ENCODE results near the gene RPLP2.

RPLP2 gene

DNA sequence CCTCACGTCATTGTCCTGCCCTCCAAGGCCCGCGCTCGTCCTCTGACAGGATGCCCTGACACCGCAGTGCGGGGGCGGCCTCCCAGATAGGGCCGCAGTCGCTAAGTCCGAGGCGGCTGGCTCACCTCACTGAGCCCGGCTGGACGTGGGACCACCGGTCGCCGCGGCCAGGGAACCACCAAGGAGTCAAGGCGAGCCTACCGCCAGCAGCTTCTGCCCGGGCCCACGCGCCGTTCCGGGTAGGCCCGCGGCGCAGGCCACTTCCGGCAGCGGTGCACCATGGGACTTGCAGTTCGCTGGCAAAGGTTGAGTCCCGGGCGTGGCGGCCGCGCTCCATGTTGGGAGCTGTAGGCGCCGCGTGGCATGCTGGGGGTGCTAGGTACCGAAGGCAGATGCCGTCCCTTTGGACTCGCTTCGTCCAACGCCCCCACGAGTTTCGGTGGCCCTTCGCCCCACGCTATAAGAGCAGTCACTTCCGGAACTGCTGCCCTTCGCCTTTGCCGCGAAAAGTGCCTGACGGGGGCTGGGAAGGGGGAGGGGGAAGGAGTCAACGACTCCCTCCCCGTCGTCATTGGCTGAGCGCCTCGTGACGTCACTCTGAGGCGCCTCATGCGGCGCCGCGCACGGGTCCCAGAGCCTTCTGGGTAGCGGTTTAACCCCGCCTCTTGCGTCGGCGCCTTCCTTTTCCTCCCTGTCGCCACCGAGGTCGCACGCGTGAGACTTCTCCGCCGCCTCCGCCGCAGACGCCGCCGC, at the start of gene RPLP2:
RPLP2 (plus strand) TSS at position 681 of the 753 bp plus-strand sequence. CDS start 268 bp downstream, outside the sequence.
- peak; percentile 93 for DNase-seq (ENCODE audit: low read depth)

DNA sequence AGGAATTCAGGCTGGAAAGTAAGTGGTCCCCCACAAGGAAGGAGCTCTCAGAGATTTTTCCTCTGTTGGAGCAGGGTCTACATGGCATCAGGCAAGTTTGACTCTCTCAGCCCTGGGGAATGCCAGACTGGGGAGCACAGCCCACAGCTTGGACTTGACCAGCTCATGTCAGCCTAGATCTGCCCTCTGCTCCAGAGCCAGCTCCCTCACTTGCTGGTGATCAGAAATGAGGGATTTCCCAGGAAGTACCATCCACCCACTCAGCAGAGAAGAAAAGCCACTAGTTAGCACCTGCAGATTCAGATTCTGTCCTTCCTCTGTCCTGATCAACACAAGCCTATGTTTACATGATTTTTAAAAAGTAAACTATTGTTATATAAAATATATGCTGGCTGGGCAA, 49.5 kb upstream of the RPLP2 start:
- no peak for DNase-seq (ENCODE audit: low read depth)

DNA sequence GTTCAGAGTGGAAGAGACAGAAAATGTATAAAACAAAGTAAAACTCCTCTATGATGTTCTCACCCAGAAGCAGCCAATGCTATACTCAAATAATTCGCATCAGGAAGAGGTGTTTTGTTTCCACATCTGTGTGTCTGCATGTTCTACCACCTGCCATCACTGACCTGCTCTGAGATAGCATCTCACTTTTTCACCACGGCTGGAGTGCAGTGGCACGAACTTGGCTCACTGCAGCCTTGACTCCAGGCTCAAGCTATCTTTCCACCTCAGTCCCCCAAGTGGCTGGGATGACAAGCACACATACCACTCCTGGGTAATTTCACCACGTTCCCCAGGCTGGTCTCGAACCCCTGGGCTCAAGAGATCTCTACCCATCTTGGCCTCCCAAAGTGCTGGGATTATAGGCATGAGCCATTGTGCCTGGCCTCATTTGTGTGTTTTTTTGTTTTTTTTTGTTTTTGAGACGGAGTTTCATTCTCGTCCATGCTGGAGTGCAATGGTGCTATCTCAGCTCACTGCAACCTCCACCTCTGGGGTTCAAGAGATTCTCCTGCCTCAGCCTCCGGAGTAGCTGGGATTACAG, 48.1 kb upstream of the RPLP2 start:
- DNase-seq (ENCODE audit: low read depth), result no peak

DNA sequence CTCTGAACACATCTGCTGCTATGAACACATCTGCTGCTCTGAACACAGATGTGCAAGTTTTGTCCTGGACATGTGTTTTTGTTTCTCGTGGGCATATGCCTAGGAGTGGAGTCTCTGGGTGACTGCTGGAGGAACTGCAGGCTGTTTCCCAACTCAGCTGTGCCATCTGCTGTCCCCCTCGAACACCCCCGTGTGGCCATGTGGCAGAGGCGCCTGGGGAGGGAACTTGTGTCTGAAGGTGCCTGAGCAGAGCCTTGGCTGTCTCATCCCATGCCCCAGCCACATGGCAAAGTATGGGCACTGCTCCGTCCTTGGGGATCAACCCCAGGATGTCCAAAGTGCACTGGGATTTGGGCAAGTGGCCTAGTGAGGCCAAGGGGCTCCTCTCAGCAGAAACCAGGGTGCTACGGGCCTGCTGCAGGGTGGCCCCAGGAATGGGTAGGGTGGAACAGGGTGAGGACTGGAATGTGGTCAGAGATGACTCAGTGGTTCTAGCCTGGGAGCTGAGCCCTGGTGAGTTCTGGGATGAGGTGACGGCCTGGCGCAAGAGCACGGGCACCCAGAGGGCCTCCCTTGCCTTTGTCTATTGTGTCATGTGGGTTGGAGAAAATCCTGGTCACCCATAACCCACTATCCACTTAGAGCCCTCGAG, 47.2 kb upstream of the RPLP2 start:
- peak; percentile 59 for DNase-seq (ENCODE audit: low read depth)

DNA sequence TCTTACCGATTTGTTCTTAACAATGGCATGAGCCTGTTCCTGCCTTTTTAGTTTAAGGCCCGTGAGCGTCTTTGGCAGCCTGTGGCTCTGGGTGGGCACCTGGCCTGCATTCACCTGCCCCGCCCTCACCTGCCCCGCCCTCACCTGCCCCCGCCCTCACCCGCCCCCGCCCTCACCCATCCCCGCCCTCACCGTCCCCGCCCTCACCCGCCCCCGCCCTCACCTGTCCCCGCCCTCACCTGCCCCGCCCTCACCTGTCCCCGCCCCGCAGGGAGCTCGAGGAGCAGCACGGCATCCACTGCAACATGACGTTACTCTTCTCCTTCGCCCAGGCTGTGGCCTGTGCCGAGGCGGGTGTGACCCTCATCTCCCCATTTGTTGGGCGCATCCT, 46.7 kb upstream of the RPLP2 start:
- no peak for DNase-seq (ENCODE audit: low read depth)

DNA sequence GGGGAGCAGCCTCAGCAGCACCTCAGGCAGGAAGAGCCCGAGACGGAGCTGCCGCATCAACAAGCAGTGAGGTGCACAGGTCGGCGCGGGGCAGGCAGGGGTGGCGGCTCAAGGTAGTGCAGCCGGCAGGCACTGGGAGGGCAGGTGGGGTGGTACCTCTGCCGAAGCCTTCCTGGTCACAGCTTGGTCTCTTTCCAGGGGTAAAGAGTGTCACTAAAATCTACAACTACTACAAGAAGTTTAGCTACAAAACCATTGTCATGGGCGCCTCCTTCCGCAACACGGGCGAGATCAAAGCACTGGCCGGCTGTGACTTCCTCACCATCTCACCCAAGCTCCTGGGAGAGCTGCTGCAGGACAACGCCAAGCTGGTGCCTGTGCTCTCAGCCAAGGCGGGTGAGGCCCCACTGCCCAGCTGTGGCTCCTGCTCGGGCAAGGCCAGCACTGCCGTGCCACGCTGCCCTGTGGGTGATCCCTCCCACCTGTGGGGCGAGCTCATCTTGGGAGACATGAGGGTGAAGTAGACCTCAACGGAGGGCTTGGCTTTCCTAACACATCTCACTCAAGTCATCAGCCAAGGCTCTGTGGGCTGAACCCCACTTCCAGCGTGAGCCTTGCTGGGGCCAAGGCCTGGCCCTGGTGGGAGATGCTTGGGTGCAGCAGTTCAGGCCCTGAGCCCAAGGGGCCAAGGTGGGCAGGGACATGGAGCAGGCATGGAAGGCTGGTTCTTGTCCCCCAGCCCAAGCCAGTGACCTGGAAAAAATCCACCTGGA, 46.0 kb upstream of the RPLP2 start:
- no peak for DNase-seq (ENCODE audit: low read depth)

DNA sequence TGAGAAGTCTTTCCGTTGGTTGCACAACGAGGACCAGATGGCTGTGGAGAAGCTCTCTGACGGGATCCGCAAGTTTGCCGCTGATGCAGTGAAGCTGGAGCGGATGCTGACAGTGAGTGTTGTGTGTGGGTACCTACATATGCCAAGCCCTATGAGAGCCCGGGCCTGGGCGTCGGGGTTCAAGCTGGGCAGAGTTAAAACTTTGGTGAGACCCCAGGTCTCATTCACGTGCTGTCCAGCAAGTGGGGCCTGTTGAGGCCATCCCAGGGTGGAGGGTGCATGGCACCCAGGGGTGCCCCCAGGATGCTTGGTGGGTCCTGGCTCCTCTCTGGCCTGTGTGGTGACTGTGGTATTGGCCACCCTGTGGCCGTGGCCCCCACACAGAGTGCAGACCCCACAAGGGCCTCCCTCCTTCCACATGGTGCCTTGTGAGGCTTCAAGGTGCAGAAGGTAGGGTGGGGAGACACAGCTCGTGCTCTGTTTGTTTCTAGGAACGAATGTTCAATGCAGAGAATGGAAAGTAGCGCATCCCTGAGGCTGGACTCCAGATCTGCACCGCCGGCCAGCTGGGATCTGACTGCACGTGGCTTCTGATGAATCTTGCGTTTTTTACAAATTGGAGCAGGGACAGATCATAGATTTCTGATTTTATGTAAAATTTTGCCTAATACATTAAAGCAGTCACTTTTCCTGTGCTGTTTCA, 45.3 kb upstream of the RPLP2 start:
- no peak for DNase-seq (ENCODE audit: low read depth)

DNA sequence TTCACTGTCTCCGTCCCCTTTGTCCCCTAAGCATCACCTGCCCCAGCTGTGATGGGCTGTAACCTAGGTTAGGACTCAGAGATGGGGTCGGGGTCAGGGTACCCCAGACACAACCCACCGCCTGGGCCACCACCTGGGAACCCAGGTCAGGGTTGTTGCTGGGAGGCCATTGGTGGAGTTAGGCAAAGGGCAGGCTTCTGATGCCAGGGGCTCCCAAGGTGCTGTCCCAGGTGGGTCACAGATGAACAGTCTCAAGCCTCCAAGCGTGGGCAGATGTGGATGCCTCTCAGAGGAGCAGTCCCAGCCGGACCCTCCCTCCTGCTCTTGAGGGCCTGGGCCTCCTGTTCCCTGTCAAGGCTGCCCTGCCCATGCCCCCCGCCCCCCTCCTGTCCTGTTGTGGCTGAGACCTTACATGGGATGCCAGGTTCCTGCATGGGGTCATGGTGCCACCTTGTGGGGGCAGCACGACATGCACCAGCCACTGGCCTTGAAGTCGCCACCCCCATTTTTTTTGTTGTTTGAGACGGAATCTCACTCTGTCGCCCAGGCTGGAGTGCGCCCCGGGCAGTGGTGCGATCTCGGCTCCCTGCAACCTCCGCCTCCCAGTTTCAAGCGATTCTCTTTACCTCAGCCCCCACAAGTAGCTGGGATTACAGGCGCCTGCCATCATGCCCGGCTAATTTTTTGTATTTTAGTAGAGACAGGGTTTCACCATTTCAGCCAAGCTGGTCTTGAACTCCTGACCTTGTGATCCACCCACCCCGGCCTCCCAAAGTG, 44.6 kb upstream of the RPLP2 start:
- DNase-seq (ENCODE audit: low read depth), result no peak

DNA sequence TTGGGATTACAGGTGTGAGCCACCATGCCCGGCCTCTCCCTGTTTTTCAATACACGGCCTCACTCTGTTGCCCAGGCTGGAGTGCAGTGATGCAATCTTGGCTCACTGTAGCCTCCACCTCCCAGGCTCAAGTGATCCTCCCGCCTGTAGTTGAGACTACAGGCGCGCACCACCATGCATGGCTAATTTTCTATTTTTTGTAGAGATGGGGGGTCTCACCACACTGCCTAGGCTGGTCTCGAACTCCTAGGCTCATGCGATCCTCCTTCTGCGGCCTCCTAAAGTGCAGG, 44.0 kb upstream of the RPLP2 start:
- no peak for DNase-seq (ENCODE audit: low read depth)

DNA sequence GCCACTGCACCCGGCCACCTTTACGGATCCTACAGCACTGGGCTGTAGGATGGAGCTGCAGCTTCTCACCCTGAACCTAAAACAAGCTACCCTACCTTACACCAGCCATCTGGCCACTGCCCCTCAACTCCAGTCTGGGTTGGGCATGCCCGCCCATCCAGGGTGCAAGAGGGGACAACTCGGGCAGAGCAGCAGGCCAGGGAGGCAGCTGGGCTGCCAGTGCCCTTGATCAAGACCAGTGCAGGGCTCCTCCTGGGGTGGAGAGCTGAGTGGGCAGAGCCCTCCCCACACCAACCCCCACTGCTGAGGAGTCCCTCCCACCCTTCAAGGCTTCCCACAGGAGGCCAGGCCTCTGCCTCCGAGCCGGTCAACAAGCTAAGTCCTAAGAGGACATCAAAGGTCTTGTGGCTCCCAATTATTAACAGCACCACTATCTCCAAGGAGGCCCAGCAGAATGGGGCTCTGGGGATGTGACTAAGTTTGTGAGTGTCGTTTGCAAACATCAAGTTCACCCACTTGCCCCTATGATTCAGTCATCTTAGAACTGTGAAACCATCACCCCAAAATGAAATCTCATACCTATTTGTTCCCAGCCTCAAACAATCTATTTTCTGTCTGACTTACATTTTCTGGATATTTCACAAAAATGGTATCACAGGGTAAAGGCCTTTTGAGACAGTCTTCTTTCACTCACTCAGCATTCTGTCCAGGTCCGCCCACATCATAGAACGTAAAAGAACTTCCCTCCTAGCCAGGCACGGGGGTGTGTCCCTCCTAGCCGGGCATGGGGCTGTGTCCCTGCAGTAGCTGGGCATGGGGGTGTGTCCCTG, 43.4 kb upstream of the RPLP2 start:
- no peak for DNase-seq (ENCODE audit: low read depth)

DNA sequence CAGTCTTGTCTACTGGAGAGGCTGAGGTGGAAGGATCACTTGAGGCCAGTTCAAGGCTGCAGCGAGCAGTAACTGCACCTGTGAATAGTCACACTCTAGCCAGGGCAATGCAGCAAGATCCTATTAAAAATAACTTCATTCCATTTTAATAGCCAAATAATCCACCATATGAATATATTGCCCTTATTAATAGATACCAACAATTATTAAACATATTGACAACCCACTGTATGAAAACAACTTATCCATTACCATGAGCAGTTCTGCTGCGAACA, 42.9 kb upstream of the RPLP2 start:
- no peak for DNase-seq (ENCODE audit: low read depth)

DNA sequence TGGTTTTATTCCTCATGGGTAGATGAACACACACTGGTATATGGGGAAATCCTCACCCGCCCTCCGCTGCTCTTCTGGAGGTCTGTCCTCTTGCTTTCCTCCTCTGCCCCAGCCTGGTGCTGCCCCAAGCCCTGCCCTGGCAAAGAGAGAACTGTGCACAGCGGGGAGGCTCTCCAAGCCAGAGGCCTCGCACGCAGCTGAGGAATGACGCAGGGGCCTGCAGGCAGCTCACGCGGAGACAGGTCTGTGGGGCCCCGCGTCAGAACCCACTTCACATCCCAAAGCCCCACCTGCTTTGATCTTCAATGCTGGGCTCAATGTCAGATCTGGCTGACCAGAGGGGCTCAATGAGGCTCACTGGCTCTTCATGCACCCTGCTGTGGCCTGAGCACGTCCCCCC, 42.5 kb upstream of the RPLP2 start:
- no peak for DNase-seq (ENCODE audit: low read depth)

DNA sequence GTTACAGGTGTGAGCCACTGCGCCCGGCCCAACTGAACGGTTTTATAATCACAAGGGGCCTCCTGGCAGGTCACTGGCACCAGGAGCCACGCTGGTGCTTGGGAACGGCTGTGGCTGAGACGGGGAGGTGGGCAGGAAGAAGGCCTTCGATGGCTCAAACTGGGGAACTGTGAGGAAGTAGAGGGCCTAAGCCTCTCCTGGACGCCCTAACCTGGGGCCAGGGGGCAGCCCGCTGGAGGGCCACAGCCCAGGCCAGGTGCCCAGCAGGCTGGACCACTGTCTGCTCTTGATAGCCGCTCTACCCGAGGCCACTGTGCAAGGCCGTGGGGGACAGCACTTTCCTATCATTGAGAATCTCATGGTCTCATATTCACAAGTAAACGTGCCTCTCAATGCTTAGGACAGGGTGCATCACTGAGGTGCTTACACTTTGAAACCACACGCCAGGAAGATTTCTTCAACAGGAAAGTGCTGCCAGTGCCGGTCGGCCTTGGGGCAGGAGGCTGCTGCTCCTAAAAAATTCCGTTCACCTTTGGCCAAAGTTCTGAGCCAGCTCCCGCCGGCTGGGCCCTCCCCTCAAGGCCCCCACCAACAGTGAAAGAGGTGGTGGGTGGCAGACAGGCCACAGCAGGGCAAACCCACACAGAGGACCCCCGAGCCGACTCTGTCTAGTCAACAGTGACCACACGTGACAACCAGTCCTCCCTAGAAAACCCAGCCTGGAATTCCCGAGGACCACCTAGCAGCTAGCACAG, 39.7 kb upstream of the RPLP2 start:
- no peak for DNase-seq (ENCODE audit: low read depth)

DNA sequence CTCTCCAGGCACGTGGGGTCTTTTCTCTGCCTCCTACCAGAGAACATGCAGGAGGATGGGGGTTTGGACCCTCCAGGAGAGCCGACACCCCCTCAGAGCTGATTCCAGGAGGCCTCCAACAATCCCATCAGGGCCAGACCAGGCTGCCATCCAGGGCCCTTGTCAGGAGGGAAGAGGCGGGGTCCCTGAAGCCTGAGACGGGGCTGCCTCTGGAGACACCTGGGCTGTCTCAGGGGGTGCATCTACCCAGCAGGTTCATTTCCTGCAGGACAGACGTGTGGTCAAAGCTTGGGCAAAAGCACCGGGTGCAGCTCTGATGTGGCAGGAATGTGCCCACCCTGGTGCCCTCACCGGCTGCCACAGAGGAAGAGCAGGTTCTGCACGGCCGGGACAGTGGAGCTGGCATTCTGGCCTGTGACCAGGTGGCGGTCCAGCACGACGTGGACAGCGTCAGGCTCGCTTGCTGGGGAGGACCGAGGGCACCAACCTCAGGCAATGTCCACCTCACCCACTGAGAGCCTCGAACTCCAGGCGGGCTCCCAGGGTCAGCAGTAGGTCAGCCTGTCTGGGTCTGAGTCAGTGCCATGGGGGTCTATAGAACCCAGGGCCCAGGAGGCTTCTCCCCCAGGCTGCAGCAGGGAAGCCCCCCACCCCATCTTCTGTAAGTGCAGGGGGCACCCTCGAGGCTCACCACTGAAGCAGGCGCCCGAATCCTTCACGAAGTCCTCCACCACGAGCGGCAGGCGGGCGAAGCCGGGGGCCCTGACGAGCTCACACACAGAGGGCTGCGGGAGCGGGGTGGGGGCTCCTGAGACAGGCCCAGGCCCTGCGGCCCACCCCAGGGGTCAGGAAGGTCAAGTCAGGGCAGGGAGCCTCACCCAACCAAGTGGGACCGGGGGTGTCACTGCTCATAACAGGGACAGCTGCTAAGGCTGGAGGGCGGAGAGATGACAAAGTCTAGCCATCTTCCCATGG, 38.8 kb upstream of the RPLP2 start:
- no peak for DNase-seq (ENCODE audit: low read depth)

DNA sequence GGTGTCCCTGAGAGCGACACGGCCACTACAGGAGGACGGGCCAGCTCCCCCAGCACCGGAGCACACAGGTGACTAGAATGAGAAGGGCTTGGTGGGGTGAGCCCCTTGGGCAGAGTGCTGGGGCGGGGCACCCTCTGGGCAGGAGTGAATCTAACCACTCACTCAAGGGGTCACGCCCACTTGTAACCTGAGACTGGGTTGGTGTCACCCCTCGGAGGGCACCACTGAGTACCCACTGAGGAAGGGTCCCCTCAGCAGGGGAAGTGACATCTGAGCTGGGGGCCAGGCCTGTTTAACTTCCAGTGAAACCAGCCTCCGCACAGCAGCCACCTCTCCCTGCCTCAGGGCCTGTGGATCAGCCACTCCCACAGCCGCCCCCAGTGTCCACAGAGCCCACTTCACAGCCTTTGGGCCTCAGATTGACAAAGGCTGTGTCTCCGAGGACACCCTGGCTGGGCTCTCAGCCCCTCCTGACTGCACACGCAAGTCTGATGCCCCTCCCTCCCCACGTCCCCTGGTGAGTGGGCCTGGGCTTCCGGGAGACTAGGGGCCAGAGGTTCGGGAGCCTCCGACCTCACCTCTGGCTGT, 38.1 kb upstream of the RPLP2 start:
- no peak for DNase-seq (ENCODE audit: low read depth)

DNA sequence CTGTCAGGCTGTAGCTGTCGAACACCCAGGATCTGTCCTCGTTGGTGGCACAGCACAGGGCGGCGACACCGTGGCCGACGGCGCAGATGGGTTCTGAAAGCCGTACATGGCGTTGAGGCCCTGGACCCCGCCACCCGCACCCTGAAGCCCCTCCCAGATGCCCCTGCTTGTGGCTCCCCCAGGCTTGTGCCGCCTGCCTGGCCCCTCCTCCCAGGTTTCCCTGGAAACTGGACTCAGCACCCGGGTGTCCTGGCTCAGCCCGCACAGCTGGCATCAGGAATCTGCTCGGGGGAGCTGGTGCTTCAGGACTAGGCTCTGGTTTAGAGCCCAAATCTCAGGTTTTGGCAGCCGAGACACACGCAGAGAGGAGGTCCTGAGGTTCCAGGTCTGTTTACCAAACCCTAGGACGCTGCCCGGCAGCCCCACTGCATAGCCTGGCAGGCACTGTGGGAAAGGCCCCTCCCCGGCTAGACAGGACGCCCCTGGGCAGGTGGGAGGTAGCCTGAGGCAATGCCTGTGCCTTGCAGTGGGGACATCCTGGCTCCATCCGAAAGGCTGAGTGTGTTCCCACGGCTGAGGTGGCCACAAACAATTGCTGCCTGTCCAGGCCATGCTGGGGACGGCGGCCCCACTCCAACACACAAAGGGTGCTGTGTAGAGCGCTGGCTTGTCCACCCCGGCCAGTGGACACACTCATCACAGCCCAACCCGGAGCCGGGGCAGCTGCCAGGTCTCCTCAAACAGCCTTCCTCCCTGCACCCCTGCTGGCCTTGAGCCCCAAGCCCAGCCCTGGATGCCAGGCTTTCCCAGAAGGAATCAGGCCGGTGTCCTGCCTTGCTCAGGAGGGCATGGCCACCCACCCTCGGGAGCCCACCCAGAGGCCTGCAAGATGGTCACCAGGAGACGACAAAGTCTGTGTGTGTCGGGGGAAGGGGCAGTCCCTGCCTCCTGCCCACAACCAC, 37.1 kb upstream of the RPLP2 start:
- DNase-seq (ENCODE audit: low read depth), result no peak

DNA sequence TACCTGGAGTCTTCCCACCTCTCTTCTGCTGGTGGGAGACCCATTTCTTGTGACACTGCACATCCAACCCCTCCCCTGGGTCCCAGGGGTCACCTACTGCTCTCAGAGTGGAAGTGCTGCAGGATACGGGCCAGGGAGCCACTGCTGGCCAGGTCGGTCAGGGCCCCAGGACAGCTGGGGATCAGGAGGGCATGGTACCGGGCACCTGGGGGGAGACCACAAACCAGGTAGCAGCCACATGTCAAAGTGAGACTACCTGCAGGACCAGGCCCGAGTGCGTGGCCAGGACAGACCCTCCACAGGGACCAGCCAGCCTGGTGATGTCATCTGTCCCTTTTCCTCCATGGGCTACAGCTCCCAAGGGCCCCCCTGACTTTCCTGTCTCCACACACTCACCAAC, 36.3 kb upstream of the RPLP2 start:
- DNase-seq (ENCODE audit: low read depth), result no peak
